ENCODE measurements around the gene FANCI.

DNA sequence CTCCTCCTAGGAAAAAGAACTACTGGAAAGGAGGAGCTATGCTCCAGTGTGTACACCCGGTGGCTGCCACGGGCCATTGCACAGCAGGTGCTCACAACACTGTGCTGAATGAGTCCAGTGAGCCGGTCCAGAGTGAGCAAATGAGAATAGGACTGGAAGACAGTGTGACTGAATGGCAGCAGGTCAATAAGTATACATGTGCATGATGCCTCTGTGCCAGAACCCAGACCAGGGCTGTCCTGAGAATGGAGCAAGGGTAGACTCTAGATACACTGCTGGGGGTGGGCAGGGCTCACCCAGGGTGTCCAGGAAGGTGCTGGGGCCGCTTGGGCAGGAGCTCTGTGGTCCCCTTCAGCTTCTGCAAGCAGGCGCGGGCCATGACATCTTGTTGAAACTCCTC is 82.5 kb downstream of the FANCI start:
- TF ChIP-seq, protein P1, sequence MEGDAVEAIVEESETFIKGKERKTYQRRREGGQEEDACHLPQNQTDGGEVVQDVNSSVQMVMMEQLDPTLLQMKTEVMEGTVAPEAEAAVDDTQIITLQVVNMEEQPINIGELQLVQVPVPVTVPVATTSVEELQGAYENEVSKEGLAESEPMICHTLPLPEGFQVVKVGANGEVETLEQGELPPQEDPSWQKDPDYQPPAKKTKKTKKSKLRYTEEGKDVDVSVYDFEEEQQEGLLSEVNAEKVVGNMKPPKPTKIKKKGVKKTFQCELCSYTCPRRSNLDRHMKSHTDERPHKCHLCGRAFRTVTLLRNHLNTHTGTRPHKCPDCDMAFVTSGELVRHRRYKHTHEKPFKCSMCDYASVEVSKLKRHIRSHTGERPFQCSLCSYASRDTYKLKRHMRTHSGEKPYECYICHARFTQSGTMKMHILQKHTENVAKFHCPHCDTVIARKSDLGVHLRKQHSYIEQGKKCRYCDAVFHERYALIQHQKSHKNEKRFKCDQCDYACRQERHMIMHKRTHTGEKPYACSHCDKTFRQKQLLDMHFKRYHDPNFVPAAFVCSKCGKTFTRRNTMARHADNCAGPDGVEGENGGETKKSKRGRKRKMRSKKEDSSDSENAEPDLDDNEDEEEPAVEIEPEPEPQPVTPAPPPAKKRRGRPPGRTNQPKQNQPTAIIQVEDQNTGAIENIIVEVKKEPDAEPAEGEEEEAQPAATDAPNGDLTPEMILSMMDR (IDR thresholded peaks at IDR 0.05): no peak
- TF ChIP-seq POLR2A (IDR thresholded peaks at IDR 0.05): no peak
